HG03060 (cell line): ENCODE data around the gene ZNF740.
"Not testable (repeated sequence)": the region's sequence is repeated elsewhere in the genome, so short reads cannot be mapped to it uniquely, and the experiment has no call there.

Source experiments
- ATAC-seq: cut with Tn5 transposase; IDR thresholded peaks from one replicate; pipeline ENCODE4 v1.9.1; 2021; ENCODE audit warnings: low read depth, moderate number of reproducible peaks; ENCODE audit not compliant: unreplicated experiment

ZNF740 gene

GRCh38 chr12:53180220-53180930, at the start of gene ZNF740, which contains the start of gene CSAD:
ZNF740 (plus strand) TSS chr12:53180722; CDS start chr12:53181984, 1,262 bp downstream.
CSAD (minus strand) TSS chr12:53180925; CDS start chr12:53173470, 7,455 bp downstream.
- ATAC-seq: peak; percentile 67

GRCh38 chr12:53131844-53132243, 48.7 kb upstream of the ZNF740 start:
- ATAC-seq: no peak

GRCh38 chr12:53133722-53134121, 46.8 kb upstream of the ZNF740 start:
- no peak for ATAC-seq

GRCh38 chr12:53143355-53143754, 37.2 kb upstream of the ZNF740 start:
- no peak for ATAC-seq

GRCh38 chr12:53145383-53146260, 34.9 kb upstream of the ZNF740 start:
- ATAC-seq: no peak

- ATAC-seq: no peak
Measured at GRCh38 chr12:53147181-53147580, 33.3 kb upstream of the ZNF740 start.

- ATAC-seq: no peak
Measured at GRCh38 chr12:53147653-53148052, 32.9 kb upstream of the ZNF740 start.

- ATAC-seq: no peak
Measured at GRCh38 chr12:53151039-53151438, 29.5 kb upstream of the ZNF740 start.

- ATAC-seq: no peak
Measured at GRCh38 chr12:53152390-53152789, 28.1 kb upstream of the ZNF740 start.

- peak; percentile 52 for ATAC-seq
Measured at GRCh38 chr12:53159195-53159839, 21.2 kb upstream of the ZNF740 start.

GRCh38 chr12:53160000-53160399, 20.5 kb upstream of the ZNF740 start:
- ATAC-seq: no peak

- no peak for ATAC-seq
Measured at GRCh38 chr12:53160673-53161072, 19.8 kb upstream of the ZNF740 start.

- ATAC-seq: no peak
Measured at GRCh38 chr12:53161119-53161911, 19.2 kb upstream of the ZNF740 start.

GRCh38 chr12:53163008-53163407, 17.5 kb upstream of the ZNF740 start:
- ATAC-seq: not testable (repeated sequence)

- no peak for ATAC-seq
Measured at GRCh38 chr12:53166837-53167236, 13.7 kb upstream of the ZNF740 start.

GRCh38 chr12:53169644-53170043, 10.9 kb upstream of the ZNF740 start:
- ATAC-seq: no peak

- ATAC-seq: no peak
Measured at GRCh38 chr12:53170215-53170614, 10.3 kb upstream of the ZNF740 start.

- ATAC-seq: no peak
Measured at GRCh38 chr12:53170876-53171724, 9.4 kb upstream of the ZNF740 start.

- ATAC-seq: no peak
Measured at GRCh38 chr12:53171725-53172329, 8.7 kb upstream of the ZNF740 start.
